ENCODE results near the gene TTLL13.

TTLL13 gene

GRCh38 chr15:90249203-90249863 is at the start of gene TTLL13:
TTLL13 (plus strand) TSS chr15:90249556; CDS start chr15:90250631, 1,075 bp downstream.
- peak; percentile 50 to 66 (median 55) for DNase-seq (ENCODE audit: low read depth in 3 of 3)

- DNase-seq (ENCODE audit: low read depth in 3 of 3): no peak
Measured at GRCh38 chr15:90200534-90201129, 48.7 kb upstream of the TTLL13 start.

GRCh38 chr15:90201130-90201943 is 48.0 kb upstream of the TTLL13 start, which contains the start of gene SEMA4B:
SEMA4B (plus strand) TSS chr15:90201330; CDS start chr15:90201579, 249 bp downstream.
- peak; percentile 38 to 66 (median 46) for DNase-seq (ENCODE audit: low read depth in 3 of 3)

GRCh38 chr15:90201944-90202375 is 47.4 kb upstream of the TTLL13 start:
- no peak for DNase-seq (ENCODE audit: low read depth in 3 of 3)

- no peak for DNase-seq (ENCODE audit: low read depth in 3 of 3)
Measured at GRCh38 chr15:90202929-90203328, 46.4 kb upstream of the TTLL13 start.

- DNase-seq (ENCODE audit: low read depth in 3 of 3): no peak
Measured at GRCh38 chr15:90203473-90203872, 45.9 kb upstream of the TTLL13 start.

- no peak for DNase-seq (ENCODE audit: low read depth in 3 of 3)
Measured at GRCh38 chr15:90203922-90204321, 45.4 kb upstream of the TTLL13 start.

- no peak for DNase-seq (ENCODE audit: low read depth in 3 of 3)
Measured at GRCh38 chr15:90205050-90205848, 44.1 kb upstream of the TTLL13 start.

GRCh38 chr15:90205886-90206285 is 43.5 kb upstream of the TTLL13 start:
- DNase-seq (ENCODE audit: low read depth in 3 of 3): no peak

GRCh38 chr15:90207252-90207651 is 42.1 kb upstream of the TTLL13 start:
- no peak for DNase-seq (ENCODE audit: low read depth in 3 of 3)

- DNase-seq (ENCODE audit: low read depth in 3 of 3): no peak
Measured at GRCh38 chr15:90208356-90208755, 41.0 kb upstream of the TTLL13 start.

GRCh38 chr15:90209591-90209990 is 39.8 kb upstream of the TTLL13 start:
- no peak for DNase-seq (ENCODE audit: low read depth in 3 of 3)

GRCh38 chr15:90210593-90210992 is 38.8 kb upstream of the TTLL13 start:
- no peak for DNase-seq (ENCODE audit: low read depth in 3 of 3)

GRCh38 chr15:90211009-90211408 is 38.3 kb upstream of the TTLL13 start:
- no peak for DNase-seq (ENCODE audit: low read depth in 3 of 3)

- DNase-seq (ENCODE audit: low read depth in 3 of 3): no peak
Measured at GRCh38 chr15:90211440-90212143, 37.8 kb upstream of the TTLL13 start.

GRCh38 chr15:90212221-90213098 is 36.9 kb upstream of the TTLL13 start:
- DNase-seq (ENCODE audit: low read depth in 3 of 3): no peak

- DNase-seq (ENCODE audit: low read depth in 3 of 3): no peak
Measured at GRCh38 chr15:90213122-90213817, 36.1 kb upstream of the TTLL13 start.

- no peak for DNase-seq (ENCODE audit: low read depth in 3 of 3)
Measured at GRCh38 chr15:90213818-90214204, 35.5 kb upstream of the TTLL13 start.

- DNase-seq (ENCODE audit: low read depth in 3 of 3): no peak
Measured at GRCh38 chr15:90214553-90215196, 34.7 kb upstream of the TTLL13 start.
